Osteocyte (in vitro differentiated cells): ENCODE measurements around the gene TSPEAR. TPM values are rescaled to one million over a fixed set of nuclear protein-coding genes. Genes with fewer than 3 reads are reported as not detected.
"Not testable (repeated sequence)": the region's sequence is repeated elsewhere in the genome, so short reads cannot be mapped to it uniquely, and the experiment has no call there.

Experiments
- DNase-seq: peaks from one replicate; pipeline ENCODE4 v3.0.0; 2021; ENCODE audit warnings: mixed read lengths; ENCODE audit not compliant: unreplicated experiment; ENCODE audit errors: extremely low spot score
- H3K27ac Mint-ChIP-seq: one replicate; pipeline ENCODE4 v1.8.0; 2021; ENCODE audit warnings: mild to moderate bottlenecking, mixed read lengths; ENCODE audit not compliant: unreplicated experiment
- H3K27me3 Mint-ChIP-seq: one replicate; pipeline ENCODE4 v1.8.0; 2021; ENCODE audit warnings: mixed read lengths; ENCODE audit not compliant: unreplicated experiment
- H3K36me3 Mint-ChIP-seq: one replicate; pipeline ENCODE4 v1.8.0; 2021; ENCODE audit warnings: mixed read lengths; ENCODE audit not compliant: unreplicated experiment
- H3K4me1 Mint-ChIP-seq: one replicate; pipeline ENCODE4 v1.8.0; 2021; ENCODE audit warnings: mixed read lengths; ENCODE audit not compliant: unreplicated experiment
- H3K4me3 Mint-ChIP-seq: one replicate; pipeline ENCODE4 v1.8.0; 2021; ENCODE audit warnings: mild to moderate bottlenecking, moderate library complexity, mixed read lengths; ENCODE audit not compliant: unreplicated experiment
- H3K9me3 Mint-ChIP-seq: one replicate; pipeline ENCODE4 v1.8.0; 2021; ENCODE audit warnings: mixed read lengths; ENCODE audit not compliant: unreplicated experiment
- total RNA-seq: library from RNA; stranded (reverse); gene quantifications from 2 replicates; pipeline ENCODE4 v1.2.1, GENCODE V29; 2021
- TF ChIP-seq, protein P1 (sequence below): fragments of 200-600 bp; sonication (generic); IDR thresholded peaks from 2 replicates; pipeline ENCODE4 v1.5.0; 2021; ENCODE audit warnings: antibody characterized with exemption, mild to moderate bottlenecking, moderate library complexity

Gene TSPEAR
- total RNA-seq, 1 donor from 2014 or later: not detected

DNA sequence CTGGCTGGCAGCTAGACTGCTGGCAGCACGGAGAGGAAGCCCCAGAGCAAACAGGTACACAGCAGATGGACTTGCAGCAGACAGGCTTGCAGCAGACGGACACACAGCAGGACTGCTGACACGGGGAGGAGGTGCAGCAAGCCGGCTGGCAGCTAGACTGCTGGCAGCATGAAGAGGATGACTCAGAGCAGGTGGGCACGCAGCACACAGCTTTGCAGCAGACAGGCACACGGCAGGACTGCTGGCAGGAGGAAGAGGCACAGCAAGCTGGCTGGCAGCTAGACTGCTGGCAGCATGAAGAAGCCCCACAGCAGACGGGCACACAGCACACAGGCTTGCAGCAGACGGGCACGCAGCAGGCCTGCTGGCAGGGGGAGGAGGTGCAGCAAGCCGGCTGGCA is 160.6 kb downstream of the TSPEAR start:
- H3K9me3 Mint-ChIP-seq: peaks cover 10% of the 10 kb centered on the region
- no peak overlapping the region for H3K27ac Mint-ChIP-seq
- peaks cover 5% of the 10 kb centered on the region for H3K36me3 Mint-ChIP-seq
- peaks cover 47% of the 10 kb centered on the region for H3K27me3 Mint-ChIP-seq
- no peak for DNase-seq
- TF ChIP-seq, protein P1, sequence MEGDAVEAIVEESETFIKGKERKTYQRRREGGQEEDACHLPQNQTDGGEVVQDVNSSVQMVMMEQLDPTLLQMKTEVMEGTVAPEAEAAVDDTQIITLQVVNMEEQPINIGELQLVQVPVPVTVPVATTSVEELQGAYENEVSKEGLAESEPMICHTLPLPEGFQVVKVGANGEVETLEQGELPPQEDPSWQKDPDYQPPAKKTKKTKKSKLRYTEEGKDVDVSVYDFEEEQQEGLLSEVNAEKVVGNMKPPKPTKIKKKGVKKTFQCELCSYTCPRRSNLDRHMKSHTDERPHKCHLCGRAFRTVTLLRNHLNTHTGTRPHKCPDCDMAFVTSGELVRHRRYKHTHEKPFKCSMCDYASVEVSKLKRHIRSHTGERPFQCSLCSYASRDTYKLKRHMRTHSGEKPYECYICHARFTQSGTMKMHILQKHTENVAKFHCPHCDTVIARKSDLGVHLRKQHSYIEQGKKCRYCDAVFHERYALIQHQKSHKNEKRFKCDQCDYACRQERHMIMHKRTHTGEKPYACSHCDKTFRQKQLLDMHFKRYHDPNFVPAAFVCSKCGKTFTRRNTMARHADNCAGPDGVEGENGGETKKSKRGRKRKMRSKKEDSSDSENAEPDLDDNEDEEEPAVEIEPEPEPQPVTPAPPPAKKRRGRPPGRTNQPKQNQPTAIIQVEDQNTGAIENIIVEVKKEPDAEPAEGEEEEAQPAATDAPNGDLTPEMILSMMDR: no peak
- no peak overlapping the region for H3K4me3 Mint-ChIP-seq
- peaks cover 3% of the 10 kb centered on the region for H3K4me1 Mint-ChIP-seq

DNA sequence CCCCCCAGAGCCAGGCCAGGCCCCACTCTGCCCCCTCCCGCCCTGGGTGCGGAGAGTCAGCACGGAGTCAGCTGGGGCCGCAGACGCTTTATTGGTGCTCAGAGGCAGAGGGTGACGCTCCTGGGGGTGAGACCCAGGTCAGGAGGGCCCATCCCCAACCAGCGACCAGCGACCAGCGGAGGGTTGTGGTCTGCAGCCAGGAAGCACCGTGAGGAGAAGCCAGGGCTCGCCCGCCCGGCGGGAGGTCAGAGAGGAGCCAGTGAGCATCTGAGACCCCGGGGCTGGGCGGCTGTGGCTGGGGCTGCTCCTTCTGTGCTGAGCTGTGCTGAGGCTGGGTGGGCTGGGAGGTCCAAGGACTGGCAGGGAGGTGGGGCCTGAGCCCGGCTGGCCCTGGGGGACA is 161.1 kb downstream of the TSPEAR start:
- not testable (repeated sequence) for H3K36me3 Mint-ChIP-seq, H3K4me1 Mint-ChIP-seq, H3K4me3 Mint-ChIP-seq, H3K27ac Mint-ChIP-seq
- DNase-seq: peak; percentile 84
- H3K9me3 Mint-ChIP-seq: peaks cover 16% of the 10 kb centered on the region
- H3K27me3 Mint-ChIP-seq: peaks cover 45% of the 10 kb centered on the region

DNA sequence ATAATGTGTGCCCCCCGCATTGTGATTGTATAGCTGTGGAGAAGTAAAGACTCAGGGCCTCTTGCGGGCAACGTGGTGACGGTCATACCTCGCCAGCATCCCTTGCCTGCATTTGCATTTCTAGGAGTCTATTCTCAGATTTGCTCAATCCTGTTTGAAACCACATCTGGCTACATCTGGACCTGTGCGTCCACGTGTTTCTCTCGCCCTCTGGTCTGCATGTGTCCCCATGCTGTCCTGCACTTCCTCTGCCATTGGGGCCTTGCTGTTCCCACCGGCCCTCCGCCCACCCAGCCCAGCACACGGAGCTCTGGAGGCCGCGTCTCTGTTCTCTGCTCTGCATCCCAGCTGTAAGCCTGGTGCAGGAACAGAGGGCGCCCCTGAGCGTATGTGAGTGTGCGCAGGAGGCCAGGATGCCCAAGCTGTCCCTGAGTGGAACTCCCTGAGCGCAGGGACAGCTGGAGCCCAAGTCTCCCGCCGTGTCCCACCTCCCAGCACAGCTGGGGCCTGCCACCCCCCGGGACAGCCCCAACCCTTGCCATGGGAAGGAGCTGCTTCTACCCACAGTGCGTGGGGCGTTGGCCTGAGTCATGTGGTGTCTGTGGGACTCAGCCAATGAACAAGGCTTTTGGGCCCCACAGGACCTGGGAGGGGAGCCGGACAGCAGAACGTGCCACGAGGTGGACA is 161.7 kb downstream of the TSPEAR start:
- DNase-seq: no peak
- Mint-ChIP-seq H3K36me3 (peaks cover 5% of the 10 kb centered on the region), H3K4me1 (peaks cover 3% of the 10 kb centered on the region), H3K4me3 (no peak overlapping the region), H3K27ac (no peak overlapping the region), H3K27me3 (peaks cover 41% of the 10 kb centered on the region), H3K9me3 (peaks cover 16% of the 10 kb centered on the region)
- TF ChIP-seq, protein P1: no peak

DNA sequence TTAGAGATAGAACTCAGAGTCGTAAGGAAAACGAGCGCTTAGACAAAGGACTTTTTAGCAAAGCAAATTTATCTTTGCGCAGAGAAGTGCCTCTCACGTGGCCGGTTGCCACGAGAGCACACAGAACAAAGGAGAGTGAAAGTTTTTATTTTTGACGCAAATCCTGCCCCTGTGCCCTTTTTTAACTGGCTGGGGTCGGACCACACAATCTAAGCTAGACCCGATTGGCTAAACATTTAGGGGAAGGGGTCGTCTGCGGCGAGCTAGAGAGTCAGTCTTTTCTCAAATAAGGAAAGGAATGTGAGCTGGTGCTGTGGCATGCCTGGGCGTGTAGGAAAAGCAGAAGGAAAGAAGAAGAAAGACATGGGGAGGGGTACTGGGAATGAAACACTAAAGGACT is 162.4 kb downstream of the TSPEAR start:
- Mint-ChIP-seq H3K4me1 (peaks cover 3% of the 10 kb centered on the region), H3K27me3 (peaks cover 34% of the 10 kb centered on the region), H3K36me3 (peaks cover 5% of the 10 kb centered on the region), H3K9me3 (peaks cover 16% of the 10 kb centered on the region), H3K27ac (no peak overlapping the region), H3K4me3 (no peak overlapping the region)
- no peak for DNase-seq
- TF ChIP-seq, protein P1: no peak

DNA sequence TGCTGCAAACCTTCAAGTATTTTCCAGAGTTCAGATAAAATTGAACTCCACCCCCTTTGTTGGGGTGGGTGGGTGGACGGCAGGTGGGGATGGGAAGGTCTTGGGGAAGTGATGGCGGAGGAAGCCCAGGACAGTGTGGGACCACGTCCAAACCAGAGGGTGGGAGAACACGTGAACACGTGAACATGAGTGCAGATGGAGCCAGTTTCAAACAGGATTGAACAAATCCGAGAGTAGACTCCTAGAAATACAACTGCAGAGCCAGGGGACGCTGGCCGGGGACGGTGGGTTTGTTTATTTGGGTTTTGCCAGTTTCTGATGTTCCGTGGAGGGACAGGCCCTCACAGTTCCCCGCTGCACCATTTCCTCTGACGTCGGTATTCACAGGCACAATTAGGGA is 163.0 kb downstream of the TSPEAR start:
- Mint-ChIP-seq H3K9me3 (peaks cover 16% of the 10 kb centered on the region), H3K27ac (no peak overlapping the region), H3K27me3 (peaks cover 29% of the 10 kb centered on the region), H3K4me3 (no peak overlapping the region), H3K4me1 (peaks cover 3% of the 10 kb centered on the region), H3K36me3 (peaks cover 5% of the 10 kb centered on the region)
- TF ChIP-seq, protein P1: no peak
- no peak for DNase-seq
